ENCODE results near the gene USP54. TPM values are rescaled to one million over a fixed set of nuclear protein-coding genes. Genes with fewer than 3 reads are reported as not detected.

The USP54 gene, protein sequence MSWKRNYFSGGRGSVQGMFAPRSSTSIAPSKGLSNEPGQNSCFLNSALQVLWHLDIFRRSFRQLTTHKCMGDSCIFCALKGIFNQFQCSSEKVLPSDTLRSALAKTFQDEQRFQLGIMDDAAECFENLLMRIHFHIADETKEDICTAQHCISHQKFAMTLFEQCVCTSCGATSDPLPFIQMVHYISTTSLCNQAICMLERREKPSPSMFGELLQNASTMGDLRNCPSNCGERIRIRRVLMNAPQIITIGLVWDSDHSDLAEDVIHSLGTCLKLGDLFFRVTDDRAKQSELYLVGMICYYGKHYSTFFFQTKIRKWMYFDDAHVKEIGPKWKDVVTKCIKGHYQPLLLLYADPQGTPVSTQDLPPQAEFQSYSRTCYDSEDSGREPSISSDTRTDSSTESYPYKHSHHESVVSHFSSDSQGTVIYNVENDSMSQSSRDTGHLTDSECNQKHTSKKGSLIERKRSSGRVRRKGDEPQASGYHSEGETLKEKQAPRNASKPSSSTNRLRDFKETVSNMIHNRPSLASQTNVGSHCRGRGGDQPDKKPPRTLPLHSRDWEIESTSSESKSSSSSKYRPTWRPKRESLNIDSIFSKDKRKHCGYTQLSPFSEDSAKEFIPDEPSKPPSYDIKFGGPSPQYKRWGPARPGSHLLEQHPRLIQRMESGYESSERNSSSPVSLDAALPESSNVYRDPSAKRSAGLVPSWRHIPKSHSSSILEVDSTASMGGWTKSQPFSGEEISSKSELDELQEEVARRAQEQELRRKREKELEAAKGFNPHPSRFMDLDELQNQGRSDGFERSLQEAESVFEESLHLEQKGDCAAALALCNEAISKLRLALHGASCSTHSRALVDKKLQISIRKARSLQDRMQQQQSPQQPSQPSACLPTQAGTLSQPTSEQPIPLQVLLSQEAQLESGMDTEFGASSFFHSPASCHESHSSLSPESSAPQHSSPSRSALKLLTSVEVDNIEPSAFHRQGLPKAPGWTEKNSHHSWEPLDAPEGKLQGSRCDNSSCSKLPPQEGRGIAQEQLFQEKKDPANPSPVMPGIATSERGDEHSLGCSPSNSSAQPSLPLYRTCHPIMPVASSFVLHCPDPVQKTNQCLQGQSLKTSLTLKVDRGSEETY (N-terminal part only)
- 100 to 1,000 TPM in 3 of 4 donors, 10 to 100 TPM in 1; 96.6 to 172 (median 125) TPM for total RNA-seq

DNA sequence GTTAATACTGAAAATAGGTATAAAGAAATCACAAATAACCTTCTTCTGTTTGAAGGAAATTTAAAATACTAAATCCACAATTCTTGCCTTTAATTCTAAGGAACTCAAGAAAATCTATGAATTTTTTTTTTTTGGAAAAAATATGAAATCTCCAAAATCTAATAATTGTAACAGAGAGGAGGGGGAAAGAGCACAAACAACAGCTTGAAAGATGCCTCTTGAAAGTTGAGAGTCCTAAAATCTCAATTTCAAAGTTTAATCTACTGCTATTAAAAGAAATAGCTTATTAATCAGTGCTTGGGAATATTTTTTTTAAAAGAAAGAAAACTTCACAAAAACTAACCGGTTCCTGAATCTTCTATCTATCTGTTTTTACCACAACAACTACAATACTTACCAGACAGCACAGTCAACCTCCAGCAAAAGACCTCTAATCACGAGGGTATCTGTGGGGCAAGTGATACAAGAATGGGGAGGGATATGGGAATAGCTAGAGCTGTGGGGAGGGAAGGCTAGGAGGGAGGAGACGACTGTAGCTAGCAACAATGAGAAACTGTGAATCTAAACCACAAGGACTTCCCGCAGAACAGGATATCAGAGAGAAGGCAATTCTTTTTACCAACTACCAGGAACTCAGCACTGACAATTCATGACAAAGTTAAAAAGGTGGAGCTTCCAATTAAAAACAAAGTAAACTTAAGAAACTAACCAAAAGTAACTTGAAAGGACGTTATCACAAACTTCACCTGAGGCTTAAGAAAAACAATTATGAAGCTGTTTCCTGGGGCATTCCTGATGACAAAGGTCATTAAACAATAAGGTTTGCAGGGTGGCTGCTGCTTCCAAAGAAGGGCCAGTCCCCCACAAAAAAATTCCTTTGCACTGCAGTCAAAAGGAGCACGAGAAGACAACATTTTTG, at the start of gene USP54:
Gene USP54 (minus strand): TSS at position 462 of the 919 bp plus-strand sequence. CDS start 15,684 bp downstream, outside the sequence.
- DNase-seq (ENCODE audit: low spot score in 2 of 2), result peak in 1 of 2 donors; percentile 19
- peak within 1 kb of the TSS; percentile 23 to 94 (median 82) for H3K27ac ChIP-seq

DNA sequence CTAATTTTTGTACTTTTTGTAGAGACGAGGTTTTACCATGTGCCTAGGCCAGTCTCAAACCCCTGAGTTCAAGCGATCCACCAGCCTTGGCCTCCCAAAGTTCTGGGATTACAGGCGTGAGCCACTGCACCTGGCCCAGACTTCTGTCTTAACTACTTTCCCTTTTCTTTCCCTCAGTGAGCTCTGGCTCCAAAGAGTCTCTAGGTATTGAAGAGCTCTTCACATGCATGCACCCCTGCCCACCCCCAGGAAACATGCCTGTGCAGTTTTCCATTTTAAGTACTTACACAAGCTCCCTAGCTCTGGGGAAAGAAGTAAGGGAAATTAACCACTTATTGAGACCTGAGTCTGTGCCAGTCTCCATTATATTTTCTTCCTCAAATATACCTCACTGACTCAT, 48.1 kb upstream of the USP54 start:
- Histone ChIP-seq H3K27ac (no peak overlapping the region), H3K4me1 (peaks cover 0 to 9% (median 1%) of the 10 kb centered on the region in 4 donors), H3K27me3 (no peaks in the 10 kb centered on the region), H3K4me3 (no peak overlapping the region), H3K9me3 (no peaks in the 10 kb centered on the region), H3K36me3 (no peaks in the 10 kb centered on the region)
- WGBS, 2 donors, result 93 to 95% methylated on average over 3 of the region's 3 CpGs
- TF ChIP-seq EP300 (IDR thresholded peaks at IDR 0.05) (no peak), POLR2A (IDR thresholded peaks at IDR 0.05) (no peak)
- no peak for DNase-seq (ENCODE audit: low spot score in 2 of 2)

More for the DNA sequence above, at the start of gene USP54:
- peak within 1 kb of the TSS in 3 of 4 donors; percentile 1 to 26 (median 18) for H3K4me3 ChIP-seq
- 11 to 13% methylated on average over 6 of the region's 6 CpGs for WGBS, 2 donors
- no peaks in the 10 kb centered on the region for H3K9me3 ChIP-seq
- H3K36me3 ChIP-seq, result no peaks in the 10 kb centered on the region
- peaks cover 0 to 68% (median 32%) of the 10 kb centered on the region in 4 donors for H3K4me1 ChIP-seq
- no peaks in the 10 kb centered on the region for H3K27me3 ChIP-seq
- TF ChIP-seq POLR2A (IDR thresholded peaks at IDR 0.05) (no peak), EP300 (IDR thresholded peaks at IDR 0.05) (peak in 1 of 2 donors; percentile 35), CTCF (IDR thresholded peaks at IDR 0.05) (no peak)

- Histone ChIP-seq H3K36me3 (no peaks in the 10 kb centered on the region), H3K9me3 (no peaks in the 10 kb centered on the region), H3K4me1 (no peaks in the 10 kb centered on the region), H3K4me3 (no peak overlapping the region), H3K27ac (no peak overlapping the region), H3K27me3 (no peaks in the 10 kb centered on the region)
- WGBS, 2 donors, result 33 to 65% methylated on average over 1 of the region's 1 CpG
- TF ChIP-seq EP300 (IDR thresholded peaks at IDR 0.05), result no peak
- TF ChIP-seq CTCF (IDR thresholded peaks at IDR 0.05), result no peak
- no peak for TF ChIP-seq POLR2A (IDR thresholded peaks at IDR 0.05)
- DNase-seq (ENCODE audit: low spot score in 2 of 2), result no peak
These were observed 44.6 kb upstream of the USP54 start for GRCh38 chr10:73635781-73636180.

- no peak overlapping the region for H3K4me3 ChIP-seq
- TF ChIP-seq POLR2A (IDR thresholded peaks at IDR 0.05) (no peak), EP300 (IDR thresholded peaks at IDR 0.05) (no peak), CTCF (IDR thresholded peaks at IDR 0.05) (no peak)
- no peak for DNase-seq (ENCODE audit: low spot score in 2 of 2)
- H3K27ac ChIP-seq, result no peak overlapping the region
- no peaks in the 10 kb centered on the region for H3K9me3 ChIP-seq
- no peaks in the 10 kb centered on the region for H3K4me1 ChIP-seq
- WGBS, 2 donors, result 55 to 67% methylated on average over 3 to 5 of the region's 5 CpGs
- H3K36me3 ChIP-seq, result no peaks in the 10 kb centered on the region
- H3K27me3 ChIP-seq, result no peaks in the 10 kb centered on the region
These were observed 43.3 kb upstream of the USP54 start for GRCh38 chr10:73634421-73634820.

Data from tibial nerve (tissue), 4 donors.